Articular chondrocyte of knee joint (primary cell): ENCODE measurements around the gene ANKDD1A. TPM values are rescaled to one million over a fixed set of nuclear protein-coding genes. Genes with fewer than 3 reads are reported as not detected.

Experiments used
- total RNA-seq: library from RNA; depleted of rRNA; stranded (reverse); fragments of >200 nt; gene quantifications from 2 replicates; pipeline ENCODE4 v1.2.3, GENCODE V29; 2012

Gene ANKDD1A
- 6.4 and 10.6 TPM in 2 replicates for total RNA-seq

DNA sequence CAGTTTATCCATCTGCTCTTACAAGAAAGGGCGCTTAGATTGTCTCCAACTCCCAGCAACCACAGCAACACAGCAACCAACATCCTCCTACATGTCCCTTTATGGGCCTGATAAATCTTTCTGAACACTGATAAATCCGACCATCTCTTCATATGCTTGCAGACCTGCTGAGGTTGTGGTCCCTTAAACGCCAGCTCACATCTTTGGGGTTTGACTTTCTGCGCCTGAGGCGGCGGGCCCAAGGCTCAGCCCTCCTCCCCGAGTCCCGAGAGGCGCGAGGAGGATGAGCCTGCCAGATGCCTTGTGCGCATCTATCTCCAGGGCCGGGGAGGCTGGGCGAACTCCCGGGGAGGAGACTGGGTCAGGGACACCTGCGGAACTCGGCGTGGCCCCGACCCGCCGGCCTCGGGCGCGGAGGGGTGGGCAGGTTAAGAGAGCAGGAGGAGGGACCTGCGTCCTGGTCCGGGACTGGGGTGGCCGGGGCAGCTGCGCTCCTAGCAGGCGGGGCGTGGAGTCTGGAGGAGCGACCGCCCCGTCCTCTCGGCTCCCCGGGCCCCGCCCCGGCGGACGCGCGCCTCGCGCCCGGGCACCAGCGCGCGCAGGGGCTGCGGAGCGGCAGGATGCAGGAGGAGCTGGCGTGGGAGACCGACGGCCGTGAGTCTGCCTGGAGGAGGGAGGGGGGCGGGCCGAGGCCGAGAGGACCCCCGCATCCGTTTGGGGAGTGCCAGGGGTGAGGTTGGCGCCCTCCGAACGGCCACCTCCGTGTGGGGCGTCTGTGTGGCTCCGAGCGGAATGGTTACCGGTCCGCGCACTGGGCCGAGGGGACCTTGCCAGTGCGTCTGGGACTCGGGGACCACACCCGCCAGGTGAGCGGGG lies at the start of gene ANKDD1A:
Gene ANKDD1A, plus strand, starts transcription at position 592 of the 876 bp plus-strand sequence. Its CDS starts 29 bp downstream, at position 621.

DNA sequence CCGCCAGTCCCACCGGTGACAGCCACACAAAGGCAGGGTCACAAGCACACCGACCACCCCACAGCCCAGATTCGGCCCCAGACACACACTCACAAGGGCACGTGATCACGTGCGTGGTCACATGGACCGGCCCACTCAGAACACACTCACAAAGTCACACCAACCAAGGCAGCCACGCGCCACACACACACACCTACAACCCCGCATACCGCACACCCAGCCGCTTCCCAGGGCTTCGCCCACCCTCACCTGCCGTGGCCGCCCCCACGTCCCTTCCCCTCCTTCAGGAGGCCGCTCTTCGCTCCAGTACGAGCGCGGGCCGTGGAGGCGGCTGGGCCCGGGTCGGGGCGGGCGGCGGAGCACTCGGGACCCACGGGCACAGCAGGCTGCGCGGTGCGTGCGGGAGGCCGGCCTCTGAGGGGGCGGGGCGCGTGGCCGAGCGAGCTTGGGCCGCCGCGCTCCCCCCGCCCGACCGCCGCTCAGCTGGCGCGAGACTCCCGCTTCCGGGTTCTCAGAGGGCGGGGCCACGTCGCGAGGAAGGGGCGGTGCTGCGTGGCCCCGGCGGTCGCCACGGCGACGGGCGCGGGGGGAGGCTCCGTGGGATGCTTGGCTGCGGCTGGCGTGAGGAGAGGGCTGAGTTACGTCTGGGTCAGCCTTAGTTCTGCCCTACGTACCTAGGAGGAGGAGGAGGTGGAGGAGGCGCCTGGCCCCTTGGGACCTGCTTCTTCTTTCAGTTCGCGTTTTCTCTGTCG lies 77.9 kb downstream of the ANKDD1A start, which contains the start of gene SPG21:
Gene SPG21, minus strand, starts transcription at position 499 of the 752 bp plus-strand sequence. CDS start 6,345 bp downstream, outside the sequence.

Other genes with a start within 250 kb of the ANKDD1A start
- gene RBPMS2, start 136.3 kb upstream of the ANKDD1A start, total RNA-seq: 0.97 and 2.1 TPM in 2 replicates
- 4.8 and 9.9 TPM in 2 replicates for gene PIF1, start 86.3 kb upstream of the ANKDD1A start, total RNA-seq
- gene PLEKHO2, start 70.0 kb upstream of the ANKDD1A start, total RNA-seq: 60.5 and 76.0 TPM in 2 replicates
- gene SPG21, start 78.0 kb downstream of the ANKDD1A start, total RNA-seq: 100 and 112 TPM in 2 replicates
- 23.1 and 26.1 TPM in 2 replicates for gene MTFMT, start 117.7 kb downstream of the ANKDD1A start, total RNA-seq
- gene SLC51B, start 133.5 kb downstream of the ANKDD1A start, total RNA-seq: not detected in 2 replicates
- 0.52 and 0.76 TPM in 2 replicates for gene RASL12, start 156.1 kb downstream of the ANKDD1A start, total RNA-seq
- gene KBTBD13, start 164.8 kb downstream of the ANKDD1A start, total RNA-seq: not detected in 2 replicates
- gene UBAP1L, start 203.3 kb downstream of the ANKDD1A start, total RNA-seq: 2.4 and 2.7 TPM in 2 replicates
- gene PDCD7, start 221.9 kb downstream of the ANKDD1A start, total RNA-seq: 24.5 and 24.6 TPM in 2 replicates